Endothelial cell (in vitro differentiated cells): ENCODE results near the gene TBX6. TPM values are rescaled to one million over a fixed set of nuclear protein-coding genes. Genes with fewer than 3 reads are reported as not detected.

ENCODE experiments used
- DNase-seq: peaks from one replicate; pipeline ENCODE4 v3.0.0; 2021; ENCODE audit warnings: low spot score
- H3K27ac Mint-ChIP-seq: one replicate; pipeline ENCODE4 v1.8.0; 2021; ENCODE audit warnings: mixed read lengths, inconsistent platforms; ENCODE audit not compliant: unreplicated experiment
- H3K27me3 Mint-ChIP-seq: one replicate; pipeline ENCODE4 v1.8.0; 2021; ENCODE audit warnings: mild to moderate bottlenecking, moderate library complexity, mixed read lengths, inconsistent platforms; ENCODE audit not compliant: unreplicated experiment
- H3K36me3 Mint-ChIP-seq: one replicate; pipeline ENCODE4 v1.8.0; 2021; ENCODE audit warnings: mild to moderate bottlenecking, low read depth, mixed read lengths, inconsistent platforms; ENCODE audit not compliant: unreplicated experiment
- H3K4me1 Mint-ChIP-seq: one replicate; pipeline ENCODE4 v1.8.0; 2021; ENCODE audit warnings: mild to moderate bottlenecking, mixed read lengths, inconsistent platforms; ENCODE audit not compliant: unreplicated experiment
- H3K4me3 Mint-ChIP-seq: one replicate; pipeline ENCODE4 v1.8.0; 2021; ENCODE audit warnings: mild to moderate bottlenecking, mixed read lengths, inconsistent platforms; ENCODE audit not compliant: unreplicated experiment
- H3K9me3 Mint-ChIP-seq: one replicate; pipeline ENCODE4 v1.8.0; 2021; ENCODE audit warnings: mixed read lengths, inconsistent platforms; ENCODE audit not compliant: unreplicated experiment
- total RNA-seq: library from RNA; stranded (reverse); fragmentation: NEBNext Ultra II Directional; extraction: Animal tissue kit (Norgen Biotek cat#: 25700); gene quantifications from one replicate; pipeline ENCODE4 v1.2.1, GENCODE V29; 2021; ENCODE audit not compliant: unreplicated experiment
- TF ChIP-seq, protein P1 (sequence below): fragments of 200-600 bp; sonication (generic); IDR thresholded peaks from one replicate; pipeline ENCODE4 v1.5.0; 2021; ENCODE audit warnings: antibody characterized with exemption; ENCODE audit not compliant: unreplicated experiment

Gene TBX6
- total RNA-seq, 1 donor from 2014 or later = 2.6 TPM

DNA sequence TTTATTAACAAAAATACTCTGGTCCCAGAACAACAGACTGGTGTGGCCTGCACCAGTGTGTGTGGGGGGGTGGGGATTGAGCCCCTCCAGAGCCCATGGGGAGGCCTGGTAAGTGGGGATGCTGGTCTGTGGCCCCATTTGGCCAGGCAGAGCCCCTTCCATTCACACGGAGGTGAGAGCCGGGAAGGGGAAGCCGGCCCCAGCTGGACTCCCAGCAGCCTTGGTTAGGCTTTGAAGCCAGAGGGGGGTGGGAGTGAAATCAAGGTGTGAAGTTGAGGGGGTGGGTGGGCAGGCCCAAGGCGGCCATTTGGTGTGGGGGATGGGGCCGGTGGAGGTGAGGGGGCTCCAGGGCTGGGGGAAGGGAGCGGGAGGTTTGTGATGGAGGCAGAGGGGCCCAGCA lies 5.9 kb downstream of the TBX6 start:
- Mint-ChIP-seq H3K4me3 (no peak overlapping the region), H3K4me1 (peaks cover 9% of the 10 kb centered on the region), H3K27ac (no peak overlapping the region), H3K9me3 (no peaks in the 10 kb centered on the region), H3K27me3 (peaks cover 17% of the 10 kb centered on the region), H3K36me3 (peaks cover 33% of the 10 kb centered on the region)
- DNase-seq = no peak
- TF ChIP-seq, protein P1, sequence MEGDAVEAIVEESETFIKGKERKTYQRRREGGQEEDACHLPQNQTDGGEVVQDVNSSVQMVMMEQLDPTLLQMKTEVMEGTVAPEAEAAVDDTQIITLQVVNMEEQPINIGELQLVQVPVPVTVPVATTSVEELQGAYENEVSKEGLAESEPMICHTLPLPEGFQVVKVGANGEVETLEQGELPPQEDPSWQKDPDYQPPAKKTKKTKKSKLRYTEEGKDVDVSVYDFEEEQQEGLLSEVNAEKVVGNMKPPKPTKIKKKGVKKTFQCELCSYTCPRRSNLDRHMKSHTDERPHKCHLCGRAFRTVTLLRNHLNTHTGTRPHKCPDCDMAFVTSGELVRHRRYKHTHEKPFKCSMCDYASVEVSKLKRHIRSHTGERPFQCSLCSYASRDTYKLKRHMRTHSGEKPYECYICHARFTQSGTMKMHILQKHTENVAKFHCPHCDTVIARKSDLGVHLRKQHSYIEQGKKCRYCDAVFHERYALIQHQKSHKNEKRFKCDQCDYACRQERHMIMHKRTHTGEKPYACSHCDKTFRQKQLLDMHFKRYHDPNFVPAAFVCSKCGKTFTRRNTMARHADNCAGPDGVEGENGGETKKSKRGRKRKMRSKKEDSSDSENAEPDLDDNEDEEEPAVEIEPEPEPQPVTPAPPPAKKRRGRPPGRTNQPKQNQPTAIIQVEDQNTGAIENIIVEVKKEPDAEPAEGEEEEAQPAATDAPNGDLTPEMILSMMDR = no peak

DNA sequence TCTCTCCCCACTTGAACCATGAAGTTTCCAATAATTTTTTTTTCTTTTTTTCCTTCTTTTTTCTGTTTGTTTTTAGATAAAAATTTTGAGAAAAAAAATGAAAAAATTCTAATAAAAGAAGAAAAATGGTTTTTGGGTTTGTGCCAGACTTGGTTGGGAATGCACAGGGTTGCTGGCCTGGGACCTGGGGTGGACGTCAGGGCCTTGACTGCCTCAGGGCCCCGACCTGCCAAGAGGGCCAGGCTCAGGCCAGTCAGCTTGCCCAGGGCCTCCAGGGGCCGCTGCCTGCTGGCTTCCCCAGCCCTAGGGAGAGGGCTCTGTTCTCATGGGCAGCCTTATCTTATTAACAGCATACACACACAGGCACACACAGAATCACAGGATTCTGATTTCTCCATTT lies 6.5 kb downstream of the TBX6 start:
- Mint-ChIP-seq H3K27me3 (peaks cover 17% of the 10 kb centered on the region), H3K9me3 (no peaks in the 10 kb centered on the region), H3K36me3 (peaks cover 33% of the 10 kb centered on the region), H3K4me3 (no peak overlapping the region), H3K27ac (no peak overlapping the region), H3K4me1 (peaks cover 8% of the 10 kb centered on the region)
- no peak for DNase-seq
- TF ChIP-seq, protein P1 = no peak

DNA sequence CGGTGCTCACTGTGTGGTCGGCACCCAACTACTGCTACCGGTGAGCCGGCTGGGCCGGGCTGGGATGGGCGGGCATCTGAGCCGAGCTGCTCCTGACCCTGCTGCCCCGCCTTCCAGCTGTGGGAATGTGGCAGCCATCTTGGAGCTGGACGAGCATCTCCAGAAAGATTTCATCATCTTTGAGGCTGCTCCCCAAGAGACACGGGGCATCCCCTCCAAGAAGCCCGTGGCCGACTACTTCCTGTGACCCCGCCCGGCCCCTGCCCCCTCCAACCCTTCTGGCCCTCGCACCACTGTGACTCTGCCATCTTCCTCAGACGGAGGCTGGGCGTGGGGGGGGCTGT lies 6.9 kb downstream of the TBX6 start:
- TF ChIP-seq, protein P1 = no peak
- H3K4me3 Mint-ChIP-seq = no peak overlapping the region
- no peak overlapping the region for H3K27ac Mint-ChIP-seq
- no peaks in the 10 kb centered on the region for H3K9me3 Mint-ChIP-seq
- no peak for DNase-seq
- peaks cover 35% of the 10 kb centered on the region for H3K36me3 Mint-ChIP-seq
- H3K4me1 Mint-ChIP-seq = peaks cover 4% of the 10 kb centered on the region
- peaks cover 18% of the 10 kb centered on the region for H3K27me3 Mint-ChIP-seq

DNA sequence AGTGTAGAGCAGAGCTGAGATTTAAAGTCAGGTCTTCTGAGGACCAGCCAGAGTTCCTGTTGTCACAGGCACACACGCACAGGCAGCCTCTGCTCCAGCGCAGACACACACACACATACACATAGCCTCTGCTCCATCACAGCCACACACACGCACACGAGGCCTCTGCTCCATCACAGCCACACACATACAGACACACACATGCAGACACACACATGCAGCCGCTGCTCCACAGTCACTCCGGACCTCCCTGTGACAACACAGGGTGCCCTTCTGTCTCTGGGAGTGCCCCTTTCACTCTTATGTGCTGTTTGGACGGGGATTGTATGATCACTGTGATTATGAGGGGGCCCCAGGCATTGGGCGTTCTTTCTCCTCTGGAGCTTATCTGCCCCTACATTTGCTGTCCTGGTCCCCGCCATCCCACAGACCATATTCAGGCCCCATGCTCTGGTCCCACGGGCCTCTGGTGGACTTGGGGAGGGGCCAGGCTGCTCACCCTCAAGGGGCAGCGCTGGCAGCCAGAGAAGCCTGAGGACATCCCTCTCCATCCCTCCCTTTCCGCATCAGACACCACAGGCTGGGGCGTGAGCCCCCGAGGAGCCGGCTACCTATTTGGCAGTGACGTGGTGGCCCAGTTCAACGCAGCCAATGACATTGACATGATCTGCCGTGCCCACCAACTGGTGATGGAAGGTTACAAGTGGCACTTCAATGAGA lies 7.5 kb downstream of the TBX6 start:
- H3K4me3 Mint-ChIP-seq = peak overlapping the region; percentile 70
- no peak for DNase-seq
- peaks cover 22% of the 10 kb centered on the region for H3K27me3 Mint-ChIP-seq
- TF ChIP-seq, protein P1 = no peak
- H3K9me3 Mint-ChIP-seq = no peaks in the 10 kb centered on the region
- peaks cover 4% of the 10 kb centered on the region for H3K4me1 Mint-ChIP-seq
- H3K27ac Mint-ChIP-seq = peak overlapping the region; percentile 58
- H3K36me3 Mint-ChIP-seq = peaks cover 39% of the 10 kb centered on the region

DNA sequence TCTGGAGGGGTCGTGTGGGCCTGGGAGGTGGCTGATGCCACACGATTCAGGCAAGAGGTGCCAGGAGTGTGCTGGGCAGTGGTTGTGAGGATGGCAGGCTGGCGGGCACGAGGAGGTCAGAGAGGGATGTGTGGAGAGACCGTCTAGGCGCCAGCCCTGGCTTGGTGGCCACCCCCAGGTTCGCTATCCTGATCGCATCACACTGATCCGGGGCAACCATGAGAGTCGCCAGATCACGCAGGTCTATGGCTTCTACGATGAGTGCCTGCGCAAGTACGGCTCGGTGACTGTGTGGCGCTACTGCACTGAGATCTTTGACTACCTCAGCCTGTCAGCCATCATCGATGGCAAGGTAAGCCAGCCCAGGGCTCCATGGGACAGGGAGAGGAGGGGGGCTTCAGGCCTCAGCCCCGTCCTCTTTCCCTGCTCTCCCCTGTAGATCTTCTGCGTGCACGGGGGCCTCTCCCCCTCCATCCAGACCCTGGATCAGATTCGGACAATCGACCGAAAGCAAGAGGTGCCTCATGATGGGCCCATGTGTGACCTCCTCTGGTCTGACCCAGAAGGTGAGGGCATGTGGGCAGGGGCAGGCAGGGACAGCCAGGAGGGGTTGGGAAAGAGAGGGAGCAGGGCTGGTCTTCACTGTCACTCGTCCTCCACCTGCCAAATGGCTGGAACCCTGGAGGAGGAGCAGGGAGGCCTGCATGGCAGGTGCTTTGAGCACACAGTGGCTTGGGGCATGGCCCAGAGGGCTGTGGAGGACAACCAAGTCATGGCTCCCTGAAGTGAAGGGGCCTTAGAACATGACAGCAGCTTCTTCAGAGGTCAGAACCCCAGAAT lies 8.3 kb downstream of the TBX6 start:
- TF ChIP-seq, protein P1 = no peak
- Mint-ChIP-seq H3K36me3 (peaks cover 41% of the 10 kb centered on the region), H3K4me3 (peak overlapping the region; percentile 66), H3K27ac (no peak overlapping the region), H3K27me3 (peaks cover 21% of the 10 kb centered on the region), H3K4me1 (peaks cover 5% of the 10 kb centered on the region), H3K9me3 (no peaks in the 10 kb centered on the region)
- no peak for DNase-seq
